ENCODE data around the gene ZC3HAV1. TPM values are rescaled to one million over a fixed set of nuclear protein-coding genes. Genes with fewer than 3 reads are reported as not detected.

The ZC3HAV1 gene
- total and polyA plus RNA-seq, 2 of the 4 experiments (the other 2 are of a cell fraction): 9.9 to 22.4 TPM

- H4K8ac ChIP-seq (ENCODE audit: low read depth in 2 of 2, low read length in 2 of 2): no peak overlapping the region
- no peak overlapping the region for H3K27ac ChIP-seq (ENCODE audit: insufficient read depth, low read length)
- H3K36me3 ChIP-seq (ENCODE audit: control insufficient read depth, insufficient read depth, low read length): peaks cover 27% of the 10 kb centered on the region
- H2BK20ac ChIP-seq (ENCODE audit: low read depth, low read length): no peak overlapping the region
- H3K79me1 ChIP-seq (ENCODE audit: low read depth in 1 of 2, low read length in 2 of 2): peaks cover 0 to 9% of the 10 kb centered on the region in 2 experiments; a peak in 1 of 4 replicates
- no peaks in the 10 kb centered on the region for H4K20me1 ChIP-seq (ENCODE audit: insufficient read depth, low read length)
- H3K18ac ChIP-seq (ENCODE audit: low read depth, low read length): no peak overlapping the region
- no peak overlapping the region for H2AK5ac ChIP-seq (ENCODE audit: low read depth, low read length)
- TF ChIP-seq RFX5 (IDR thresholded peaks at IDR 0.05; ENCODE audit: low read depth, low read length) (no peak), CHD1 (IDR thresholded peaks at IDR 0.05; ENCODE audit: low read depth, low read length) (no peak), BHLHE40 (IDR thresholded peaks at IDR 0.05; ENCODE audit: low read depth, low read length) (no peak), ELK1 (IDR thresholded peaks at IDR 0.05; ENCODE audit: borderline replicate concordance, low read depth, low read length) (no peak), NFE2L2 (IDR thresholded peaks at IDR 0.05; ENCODE audit: low read depth, low read length) (no peak), SMC3 (IDR thresholded peaks at IDR 0.05; ENCODE audit: low read depth, low read length) (no peak), MAZ (IDR thresholded peaks at IDR 0.05; ENCODE audit: borderline replicate concordance, low read depth, low read length) (no peak), MAFK (IDR thresholded peaks at IDR 0.05; ENCODE audit: low read depth, low read length) (no peak), CTCF (conservative IDR thresholded peaks at IDR 0.05; ENCODE audit: low read depth, low read length) (no peak), FOS (IDR thresholded peaks at IDR 0.05; ENCODE audit: low read depth, low read length) (no peak), RAD21 (IDR thresholded peaks at IDR 0.05; ENCODE audit: low read length) (no peak), USF2 (IDR thresholded peaks at IDR 0.05; ENCODE audit: low read depth, low read length) (no peak), MXI1 (IDR thresholded peaks at IDR 0.05; ENCODE audit: borderline replicate concordance, low read depth, low read length) (no peak), CEBPB (IDR thresholded peaks at IDR 0.05; ENCODE audit: low read depth, low read length) (no peak), RCOR1 (IDR thresholded peaks at IDR 0.05; ENCODE audit: insufficient replicate concordance, low read length) (no peak)
- H4K91ac ChIP-seq (ENCODE audit: insufficient read depth, low read depth, low read length): no peak overlapping the region
- no peak overlapping the region for H2AFZ ChIP-seq (replicated peaks; ENCODE audit: low read length, poor library complexity)
- H3K14ac ChIP-seq (replicated peaks; ENCODE audit: low read depth, low read length): no peak overlapping the region
- no peak overlapping the region for H3K4me3 ChIP-seq (ENCODE audit: insufficient read depth, low read depth, low read length)
- no peak overlapping the region for H3K56ac ChIP-seq (ENCODE audit: extremely low read depth, insufficient read depth, low read length)
- ChIA-PET POLR2A (ENCODE audit: unreplicated experiment) (no interaction called here), CTCF (interaction anchor here (0.6 kb wide), 1 partner anchor 330 kb away, joined by 3 read pairs; no protein-coding TSS in a partner anchor)
- peaks cover 2% of the 10 kb centered on the region; the same call in 1 of the 2 replicates for H3K4me1 ChIP-seq (ENCODE audit: control insufficient read depth, insufficient read depth, low read length)
- no peak overlapping the region for H3K23ac ChIP-seq (ENCODE audit: low read depth, low read length)
- no peak overlapping the region for H3K9ac ChIP-seq (ENCODE audit: low read depth, low read length)
- H4K5ac ChIP-seq (ENCODE audit: low read depth, low read length): no peak overlapping the region
- TSS peak; percentile 86 for BruUV-seq (replicated peaks)
- ATAC-seq (ENCODE audit: low read depth): no peak
- no peak overlapping the region for H3K4me2 ChIP-seq (ENCODE audit: low read depth, low read length)
- no peak for DNase-seq
- no peaks in the 10 kb centered on the region for H3K9me3 ChIP-seq (ENCODE audit: control insufficient read depth, insufficient read depth, low read length)
- in situ Hi-C loops (cut with MboI; ENCODE audit: low sequenced_read_pairs) (loop anchor here (10.0 kb wide), 1 partner anchor 195 kb away; no protein-coding TSS in a partner anchor), intact Hi-C loops (cut with micrococcal nuclease) (no loop called here), dilution Hi-C loops (cut with HindIII; ENCODE audit: low sequenced_read_pairs, unreplicated experiment) (no loop called here)
- H3K9me1 ChIP-seq (ENCODE audit: insufficient read depth, low read length): peaks cover 4% of the 10 kb centered on the region
- H2BK120ac ChIP-seq (ENCODE audit: low read depth, low read length): no peak overlapping the region
- H3K27me3 ChIP-seq (ENCODE audit: control insufficient read depth, insufficient read depth, low read length): no peaks in the 10 kb centered on the region
- H2BK5ac ChIP-seq (ENCODE audit: low read depth, low read length, poor library complexity, severe bottlenecking): no peak overlapping the region
- H2AK9ac ChIP-seq (replicated peaks; ENCODE audit: low read depth, low read length, poor library complexity): no peak overlapping the region
- 91% methylated on average over 10 of the region's 15 CpGs; no CpG with 5 or more reads in 1 of the 2 experiments for WGBS, 2 experiments (ENCODE audit: extremely low coverage in 2 of 2, insufficient read length in 1 of 2)
- no peak overlapping the region for H2BK15ac ChIP-seq (ENCODE audit: low read depth, low read length)
- no peak overlapping the region for H3K4ac ChIP-seq (ENCODE audit: low read depth, low read length)
These were observed 29.7 kb downstream of the ZC3HAV1 start for GRCh38 chr7:139079861-139080260.
